GM12878 (cell line): ENCODE measurements around the gene CDKL2. TPM values are rescaled to one million over a fixed set of nuclear protein-coding genes. Genes with fewer than 3 reads are reported as not detected.
A peak's percentile ranks its signal among the peaks of the same experiment; 100 is the strongest.

ENCODE experiments used
- BHLHE40 ChIP-seq, 2 experiments: fragments of 450-650 bp in 1 of 2; IDR thresholded peaks; 2 replicates each; pipeline ENCODE4 v1.6.1; 2011 to 2017; ENCODE audit warnings: low read depth in 2 of 2, borderline replicate concordance in 1 of 2, improper control_type of control experiment in 1 of 2, low read length in 1 of 2, mild to moderate bottlenecking in 1 of 2
- ETV6 ChIP-seq, 2 experiments: fragments of 450-650 bp in 1 of 2; IDR thresholded peaks in 1 of 2; conservative IDR thresholded peaks in 1 of 2; 2 replicates each; pipeline ENCODE4 v1.6.1; 2014; ENCODE audit warnings: antibody characterized with exemption in 1 of 2, borderline replicate concordance in 1 of 2, low read depth in 1 of 2, mild to moderate bottlenecking in 1 of 2, moderate library complexity in 1 of 2
- FOS ChIP-seq: IDR thresholded peaks from 3 replicates; pipeline ENCODE4 v1.6.1; 2011; ENCODE audit warnings: borderline replicate concordance; ENCODE audit not compliant: insufficient read length; ENCODE audit errors: extremely low read depth
- HDAC2 ChIP-seq: fragments of 200-600 bp; sonication (generic); IDR thresholded peaks from 2 replicates; pipeline ENCODE4 v1.6.1; 2017
- IRF4 ChIP-seq: IDR thresholded peaks from 2 replicates; pipeline ENCODE4 v1.6.1; 2011; ENCODE audit warnings: low read depth, low read length
- MXI1 ChIP-seq: fragments of 150-350 bp; IDR thresholded peaks from 2 replicates; pipeline ENCODE4 v1.6.1; 2011; ENCODE audit warnings: low read depth, mild to moderate bottlenecking, inconsistent platforms, low read length, improper control_type of control experiment
- NFYA ChIP-seq: IDR thresholded peaks from 2 replicates; pipeline ENCODE4 v1.6.1; 2011; ENCODE audit warnings: low read depth, mild to moderate bottlenecking, low read length, improper control_type of control experiment, borderline replicate concordance
- PAX5 ChIP-seq: IDR thresholded peaks from 2 replicates; pipeline ENCODE4 v1.6.1; 2011; ENCODE audit warnings: low read depth, low read length, borderline replicate concordance
- POLR2AphosphoS5 ChIP-seq: IDR thresholded peaks from 2 replicates; pipeline ENCODE4 v1.6.1; 2011; ENCODE audit warnings: mild to moderate bottlenecking, low read length, inconsistent platforms
- SP1 ChIP-seq: IDR thresholded peaks from one replicate; pipeline ENCODE4 v1.6.1; 2011; ENCODE audit warnings: low read depth, low read length
- SPI1 ChIP-seq: IDR thresholded peaks from 2 replicates; pipeline ENCODE4 v1.6.1; 2011; ENCODE audit warnings: low read depth, mild to moderate bottlenecking, low read length, moderate library complexity, borderline replicate concordance; ENCODE audit not compliant: insufficient read depth
- polyA plus RNA-seq, 11 experiments: library from polyadenylated mRNA; depleted of rRNA in 4 of 11; unstranded in 6 of 11; stranded (reverse) in 5 of 11; fragments of >200 nt; fragmentation: Nextera tagmentation in 4 of 11; fragmentation: Illumina TruSeq in 1 of 11; extraction: Ambion mirVana in 4 of 11; extraction: Trizol in 1 of 11; gene quantifications; 1 replicate in 1 of 11; 2 replicates in 10 of 11; pipeline versions ENCODE4 v1.2.1 to v1.2.3, GENCODE V29; 2011 to 2016; ENCODE audit warnings: inconsistent platforms in 2 of 11, missing spikeins in 2 of 11, low read depth in 1 of 11
- total RNA-seq, 4 experiments: library from RNA; depleted of rRNA in 3 of 4; stranded (reverse); fragments of >200 nt in 3 of 4; fragmentation: Illumina TruSeq in 1 of 4; extraction: Trizol in 1 of 4; gene quantifications; 2 replicates each; pipeline versions ENCODE4 v1.2.1 to v1.2.3, GENCODE V29; 2013 to 2021
- TF ChIP-seq, protein P1 (sequence below): IDR thresholded peaks from 2 replicates; pipeline ENCODE4 v1.6.1; 2011; ENCODE audit warnings: borderline replicate concordance, low read depth, mild to moderate bottlenecking, moderate library complexity, mixed read lengths, low read length; ENCODE audit not compliant: insufficient read depth; ENCODE audit errors: extremely low read length
- TF ChIP-seq, protein P2 (sequence below): IDR thresholded peaks from 2 replicates; pipeline ENCODE4 v1.6.1; 2012; ENCODE audit warnings: mild to moderate bottlenecking, low read depth, low read length
- TF ChIP-seq, protein P3 (sequence below): fragments of 450-650 bp; IDR thresholded peaks from 2 replicates; pipeline ENCODE4 v1.6.1; 2016; ENCODE audit warnings: mild to moderate bottlenecking

CDKL2 gene
- total and polyA plus RNA-seq, 10 of the 15 experiments (the other 5 are each of a cell fraction or from before 2014, with no cell fraction given) = 0.05 to 0.24 (median 0.06) TPM; not detected in 7

DNA sequence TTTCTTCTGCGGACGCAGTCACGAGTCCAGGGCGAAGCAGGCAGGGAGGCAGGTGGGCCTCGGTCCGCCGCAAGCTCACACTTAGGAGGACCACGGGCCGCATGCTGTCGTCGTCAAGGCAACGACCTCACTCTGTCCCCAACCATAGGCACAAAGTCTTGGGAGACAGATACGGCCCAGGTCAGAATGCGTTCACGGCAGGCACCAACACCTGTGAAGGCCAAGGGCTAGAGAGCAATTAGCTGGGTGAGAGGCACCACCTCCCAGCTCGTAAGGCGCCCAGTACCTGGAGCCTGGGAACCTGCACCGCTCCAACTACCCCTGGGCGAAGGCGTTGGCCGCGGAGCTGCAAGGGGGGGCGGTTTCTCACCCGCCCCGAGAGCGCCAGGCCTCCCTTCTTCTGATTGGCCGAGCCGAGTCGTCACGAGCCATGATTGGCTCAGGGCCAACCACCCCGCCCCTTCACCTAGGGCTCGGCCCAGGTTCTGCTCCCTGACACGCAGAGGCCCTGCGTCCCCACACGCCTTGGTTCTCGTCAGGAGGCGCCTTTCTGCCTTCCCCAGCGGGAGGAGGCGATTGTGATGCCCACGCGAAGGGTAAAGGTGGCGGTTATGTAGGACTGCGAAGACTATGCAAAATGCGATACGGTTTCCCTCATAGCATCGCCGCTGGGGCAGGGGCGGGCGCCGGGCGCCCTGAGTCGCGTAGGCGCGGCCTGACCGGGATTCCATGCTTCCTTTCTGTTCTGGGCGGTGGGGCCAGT lies at the start of gene CDKL2 (continued):
- TF ChIP-seq, protein P1, sequence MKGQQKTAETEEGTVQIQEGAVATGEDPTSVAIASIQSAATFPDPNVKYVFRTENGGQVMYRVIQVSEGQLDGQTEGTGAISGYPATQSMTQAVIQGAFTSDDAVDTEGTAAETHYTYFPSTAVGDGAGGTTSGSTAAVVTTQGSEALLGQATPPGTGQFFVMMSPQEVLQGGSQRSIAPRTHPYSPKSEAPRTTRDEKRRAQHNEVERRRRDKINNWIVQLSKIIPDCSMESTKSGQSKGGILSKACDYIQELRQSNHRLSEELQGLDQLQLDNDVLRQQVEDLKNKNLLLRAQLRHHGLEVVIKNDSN = no peak
- TF ChIP-seq IRF4 (no peak), ETV6 (conservative IDR thresholded peaks at IDR 0.05 in 1 of 2, IDR thresholded peaks at IDR 0.05 in 1 of 2; ENCODE audit: borderline replicate concordance in 1 of 2, low read depth in 1 of 2) (no peak), HDAC2 (no peak), NFYA (no peak), FOS (peak; percentile 31), MXI1 (no peak), PAX5 (peak; percentile 29; the same call in 1 of the 2 replicates), SP1 (peak; percentile 86), POLR2AphosphoS5 (no peak), BHLHE40 (IDR thresholded peaks at IDR 0.05; ENCODE audit: borderline replicate concordance in 1 of 2, low read depth in 2 of 2, low read length in 1 of 2) (0 out of 4 replicates have a peak, but pooled peaks of 1 of the 2 experiments have one; percentile 43), SPI1 (no peak)
- TF ChIP-seq, protein P2, sequence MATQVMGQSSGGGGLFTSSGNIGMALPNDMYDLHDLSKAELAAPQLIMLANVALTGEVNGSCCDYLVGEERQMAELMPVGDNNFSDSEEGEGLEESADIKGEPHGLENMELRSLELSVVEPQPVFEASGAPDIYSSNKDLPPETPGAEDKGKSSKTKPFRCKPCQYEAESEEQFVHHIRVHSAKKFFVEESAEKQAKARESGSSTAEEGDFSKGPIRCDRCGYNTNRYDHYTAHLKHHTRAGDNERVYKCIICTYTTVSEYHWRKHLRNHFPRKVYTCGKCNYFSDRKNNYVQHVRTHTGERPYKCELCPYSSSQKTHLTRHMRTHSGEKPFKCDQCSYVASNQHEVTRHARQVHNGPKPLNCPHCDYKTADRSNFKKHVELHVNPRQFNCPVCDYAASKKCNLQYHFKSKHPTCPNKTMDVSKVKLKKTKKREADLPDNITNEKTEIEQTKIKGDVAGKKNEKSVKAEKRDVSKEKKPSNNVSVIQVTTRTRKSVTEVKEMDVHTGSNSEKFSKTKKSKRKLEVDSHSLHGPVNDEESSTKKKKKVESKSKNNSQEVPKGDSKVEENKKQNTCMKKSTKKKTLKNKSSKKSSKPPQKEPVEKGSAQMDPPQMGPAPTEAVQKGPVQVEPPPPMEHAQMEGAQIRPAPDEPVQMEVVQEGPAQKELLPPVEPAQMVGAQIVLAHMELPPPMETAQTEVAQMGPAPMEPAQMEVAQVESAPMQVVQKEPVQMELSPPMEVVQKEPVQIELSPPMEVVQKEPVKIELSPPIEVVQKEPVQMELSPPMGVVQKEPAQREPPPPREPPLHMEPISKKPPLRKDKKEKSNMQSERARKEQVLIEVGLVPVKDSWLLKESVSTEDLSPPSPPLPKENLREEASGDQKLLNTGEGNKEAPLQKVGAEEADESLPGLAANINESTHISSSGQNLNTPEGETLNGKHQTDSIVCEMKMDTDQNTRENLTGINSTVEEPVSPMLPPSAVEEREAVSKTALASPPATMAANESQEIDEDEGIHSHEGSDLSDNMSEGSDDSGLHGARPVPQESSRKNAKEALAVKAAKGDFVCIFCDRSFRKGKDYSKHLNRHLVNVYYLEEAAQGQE = no peak
- TF ChIP-seq, protein P3, sequence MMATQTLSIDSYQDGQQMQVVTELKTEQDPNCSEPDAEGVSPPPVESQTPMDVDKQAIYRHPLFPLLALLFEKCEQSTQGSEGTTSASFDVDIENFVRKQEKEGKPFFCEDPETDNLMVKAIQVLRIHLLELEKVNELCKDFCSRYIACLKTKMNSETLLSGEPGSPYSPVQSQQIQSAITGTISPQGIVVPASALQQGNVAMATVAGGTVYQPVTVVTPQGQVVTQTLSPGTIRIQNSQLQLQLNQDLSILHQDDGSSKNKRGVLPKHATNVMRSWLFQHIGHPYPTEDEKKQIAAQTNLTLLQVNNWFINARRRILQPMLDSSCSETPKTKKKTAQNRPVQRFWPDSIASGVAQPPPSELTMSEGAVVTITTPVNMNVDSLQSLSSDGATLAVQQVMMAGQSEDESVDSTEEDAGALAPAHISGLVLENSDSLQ = 0 out of 2 replicates have a peak, but pooled peaks have one; percentile 23
